ENCODE measurements around the gene TSSC4.

DNA sequence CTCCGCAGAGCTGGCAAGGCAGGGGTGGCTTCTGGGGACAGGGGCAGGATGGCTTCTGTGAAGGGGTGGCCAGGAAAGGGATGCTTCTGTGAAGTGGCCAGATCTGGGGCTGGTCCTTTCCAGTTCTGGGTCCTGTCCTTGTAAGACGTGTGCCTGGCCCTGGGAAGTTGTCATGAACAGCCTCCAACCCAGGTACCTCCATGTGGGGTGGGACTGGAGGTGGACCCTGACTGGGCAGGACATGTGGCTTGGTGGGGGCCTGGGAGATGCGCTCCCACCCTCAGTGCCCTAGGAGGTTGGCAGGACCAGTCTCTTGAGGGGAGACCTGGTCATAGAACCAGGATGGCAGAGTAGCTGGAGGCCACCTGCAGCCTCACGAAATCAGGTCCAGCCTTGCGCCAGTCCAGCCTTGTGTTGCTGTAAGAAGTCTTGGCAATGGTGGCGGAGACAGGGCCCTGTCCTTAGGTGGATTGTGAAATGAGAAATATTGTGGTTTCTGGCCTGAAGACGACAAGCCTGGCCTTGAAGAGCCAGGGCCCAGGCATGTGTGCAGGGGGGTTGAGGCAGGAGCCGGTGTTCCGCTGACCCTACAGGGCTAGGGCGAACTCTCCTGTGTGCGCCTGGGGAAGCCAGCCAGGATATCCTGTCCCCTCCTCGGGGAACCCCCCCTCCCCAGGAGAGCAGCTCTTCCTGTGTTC lies 46.9 kb downstream of the TSSC4 start:
- TF ChIP-seq, protein P1, sequence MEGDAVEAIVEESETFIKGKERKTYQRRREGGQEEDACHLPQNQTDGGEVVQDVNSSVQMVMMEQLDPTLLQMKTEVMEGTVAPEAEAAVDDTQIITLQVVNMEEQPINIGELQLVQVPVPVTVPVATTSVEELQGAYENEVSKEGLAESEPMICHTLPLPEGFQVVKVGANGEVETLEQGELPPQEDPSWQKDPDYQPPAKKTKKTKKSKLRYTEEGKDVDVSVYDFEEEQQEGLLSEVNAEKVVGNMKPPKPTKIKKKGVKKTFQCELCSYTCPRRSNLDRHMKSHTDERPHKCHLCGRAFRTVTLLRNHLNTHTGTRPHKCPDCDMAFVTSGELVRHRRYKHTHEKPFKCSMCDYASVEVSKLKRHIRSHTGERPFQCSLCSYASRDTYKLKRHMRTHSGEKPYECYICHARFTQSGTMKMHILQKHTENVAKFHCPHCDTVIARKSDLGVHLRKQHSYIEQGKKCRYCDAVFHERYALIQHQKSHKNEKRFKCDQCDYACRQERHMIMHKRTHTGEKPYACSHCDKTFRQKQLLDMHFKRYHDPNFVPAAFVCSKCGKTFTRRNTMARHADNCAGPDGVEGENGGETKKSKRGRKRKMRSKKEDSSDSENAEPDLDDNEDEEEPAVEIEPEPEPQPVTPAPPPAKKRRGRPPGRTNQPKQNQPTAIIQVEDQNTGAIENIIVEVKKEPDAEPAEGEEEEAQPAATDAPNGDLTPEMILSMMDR (IDR thresholded peaks at IDR 0.05) = no peak
- TF ChIP-seq POLR2A (IDR thresholded peaks at IDR 0.05) = no peak

All from right lobe of liver (tissue), 4 donors.